ENCODE data around the gene TUB.

TUB gene

DNA sequence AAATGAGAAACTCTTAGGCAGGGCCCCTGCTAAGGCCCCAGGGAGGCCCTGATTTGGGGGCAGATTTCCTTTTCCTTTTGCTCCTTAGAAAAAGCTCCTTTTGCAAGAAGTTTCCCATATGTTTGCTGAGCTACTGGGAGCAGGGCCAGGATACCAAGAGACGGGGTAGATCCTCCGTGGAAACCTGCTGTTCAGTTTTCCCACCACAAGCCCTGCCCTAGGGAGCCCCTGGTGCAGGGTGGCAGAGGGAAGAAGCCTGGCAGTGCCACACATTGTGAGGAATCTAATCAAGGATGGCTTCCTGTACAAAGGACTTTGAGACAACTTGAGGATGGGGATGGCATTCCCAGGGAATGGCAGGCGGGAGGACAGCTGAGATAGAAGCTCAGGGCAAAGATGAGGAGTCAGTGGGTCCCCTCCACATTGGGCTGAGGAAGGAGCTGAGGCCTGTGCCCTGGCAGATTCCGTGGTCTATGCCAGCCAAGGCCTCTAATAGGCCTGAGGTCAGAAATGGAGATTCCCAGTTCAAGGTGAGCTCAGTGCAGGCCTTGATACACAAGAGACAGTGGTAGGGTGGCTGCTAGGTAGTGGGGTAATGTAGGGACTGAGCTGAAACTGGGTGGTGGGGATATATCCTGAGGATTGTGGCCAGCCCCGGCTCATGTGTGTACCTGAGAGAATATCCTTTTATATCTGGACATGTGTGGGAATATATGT lies 15.0 kb downstream of the TUB start:
- no peak for DNase-seq (ENCODE audit: low read depth)
- Histone ChIP-seq H3K9me3 (ENCODE audit: control insufficient read depth, low read length) (no peaks in the 10 kb centered on the region), H3K4me1 (ENCODE audit: control insufficient read depth, insufficient read depth, low read length) (peaks cover 37% of the 10 kb centered on the region), H3K9ac (ENCODE audit: low read length) (peak overlapping the region; percentile 21), H3K4me3 (ENCODE audit: low read length) (no peak overlapping the region), H3K27me3 (replicated peaks; ENCODE audit: control insufficient read depth, insufficient read depth, low read length) (no peaks in the 10 kb centered on the region), H3K36me3 (ENCODE audit: control insufficient read depth, insufficient read depth, low read length, severe bottlenecking) (peaks cover 31% of the 10 kb centered on the region)

DNA sequence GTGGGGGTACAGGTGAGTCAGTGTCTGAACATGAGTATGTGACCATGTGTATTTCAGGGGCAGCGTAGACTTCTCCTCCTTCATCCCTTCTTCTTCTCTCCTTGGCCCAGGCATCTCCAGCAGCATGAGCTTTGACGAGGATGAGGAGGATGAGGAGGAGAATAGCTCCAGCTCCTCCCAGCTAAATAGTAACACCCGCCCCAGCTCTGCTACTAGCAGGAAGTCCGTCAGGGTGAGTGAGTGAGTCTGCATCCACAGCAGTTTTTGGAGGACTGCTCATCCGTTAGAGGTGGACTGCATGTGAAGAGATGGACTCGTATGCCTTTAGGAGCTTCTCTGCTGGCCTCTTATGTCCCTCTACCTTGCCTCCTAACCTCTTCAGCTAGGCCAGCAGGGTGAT lies 15.6 kb downstream of the TUB start:
- no peak overlapping the region for H3K4me3 ChIP-seq (ENCODE audit: low read length)
- H3K27me3 ChIP-seq (replicated peaks; ENCODE audit: control insufficient read depth, insufficient read depth, low read length): no peaks in the 10 kb centered on the region
- DNase-seq (ENCODE audit: low read depth): no peak
- H3K9me3 ChIP-seq (ENCODE audit: control insufficient read depth, low read length): no peaks in the 10 kb centered on the region
- peaks cover 36% of the 10 kb centered on the region for H3K36me3 ChIP-seq (ENCODE audit: control insufficient read depth, insufficient read depth, low read length, severe bottlenecking)
- no peak overlapping the region for H3K9ac ChIP-seq (ENCODE audit: low read length)
- H3K4me1 ChIP-seq (ENCODE audit: control insufficient read depth, insufficient read depth, low read length): peaks cover 37% of the 10 kb centered on the region

DNA sequence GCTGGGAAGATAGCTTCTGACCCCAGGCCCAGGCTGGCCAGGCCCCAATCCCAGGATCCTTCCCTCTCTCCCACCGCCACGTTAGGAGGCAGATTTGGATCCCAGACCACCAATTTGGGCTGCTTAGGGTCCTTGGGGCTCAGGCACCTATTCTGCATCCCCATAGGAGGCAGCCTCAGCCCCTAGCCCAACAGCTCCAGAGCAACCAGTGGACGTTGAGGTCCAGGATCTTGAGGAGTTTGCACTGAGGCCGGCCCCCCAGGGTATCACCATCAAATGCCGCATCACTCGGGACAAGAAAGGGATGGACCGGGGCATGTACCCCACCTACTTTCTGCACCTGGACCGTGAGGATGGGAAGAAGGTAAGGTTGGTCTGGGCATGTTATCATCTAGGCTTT lies 16.1 kb downstream of the TUB start:
- Histone ChIP-seq H3K4me3 (ENCODE audit: low read length) (no peak overlapping the region), H3K27me3 (replicated peaks; ENCODE audit: control insufficient read depth, insufficient read depth, low read length) (no peaks in the 10 kb centered on the region), H3K9ac (ENCODE audit: low read length) (no peak overlapping the region), H3K9me3 (ENCODE audit: control insufficient read depth, low read length) (no peaks in the 10 kb centered on the region), H3K4me1 (ENCODE audit: control insufficient read depth, insufficient read depth, low read length) (peaks cover 37% of the 10 kb centered on the region), H3K36me3 (ENCODE audit: control insufficient read depth, insufficient read depth, low read length, severe bottlenecking) (peaks cover 40% of the 10 kb centered on the region)
- DNase-seq (ENCODE audit: low read depth): no peak

DNA sequence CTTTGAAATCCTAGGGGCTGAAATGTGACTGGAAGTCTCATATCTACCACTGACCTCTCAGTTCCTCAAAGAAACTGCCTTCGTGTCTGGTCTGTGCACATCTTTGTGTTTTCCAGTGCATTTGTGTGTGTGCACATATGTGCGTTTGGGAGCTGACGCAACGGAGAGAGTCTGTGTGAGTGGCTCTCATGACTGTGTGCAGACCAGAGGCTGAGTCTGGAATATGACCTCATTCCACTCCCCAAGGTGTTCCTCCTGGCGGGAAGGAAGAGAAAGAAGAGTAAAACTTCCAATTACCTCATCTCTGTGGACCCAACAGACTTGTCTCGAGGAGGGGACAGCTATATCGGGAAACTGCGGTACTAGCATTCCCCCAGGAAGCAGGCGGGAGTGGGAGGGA lies 16.5 kb downstream of the TUB start:
- no peak for DNase-seq (ENCODE audit: low read depth)

DNA sequence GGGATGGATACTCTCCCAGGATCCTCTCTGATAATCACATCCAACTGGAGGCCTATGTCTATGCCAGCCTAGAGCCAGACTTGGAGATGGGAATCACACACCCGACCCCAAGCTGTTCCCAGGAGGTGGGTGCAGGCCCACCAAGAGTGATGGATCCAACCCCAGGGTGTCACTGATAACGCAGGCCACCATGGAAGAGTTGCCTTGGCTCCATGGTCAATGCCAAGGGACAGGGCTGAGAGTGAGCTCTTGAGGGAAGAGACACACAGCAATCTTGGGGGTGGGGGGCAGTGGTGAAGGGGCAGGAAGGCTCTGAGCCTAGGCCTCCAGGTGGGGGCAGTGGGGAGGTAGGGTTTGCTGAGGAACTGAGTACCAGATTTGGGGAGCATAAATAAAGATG lies 16.9 kb downstream of the TUB start:
- Histone ChIP-seq H3K9me3 (ENCODE audit: control insufficient read depth, low read length) (no peaks in the 10 kb centered on the region), H3K27me3 (replicated peaks; ENCODE audit: control insufficient read depth, insufficient read depth, low read length) (no peaks in the 10 kb centered on the region), H3K4me1 (ENCODE audit: control insufficient read depth, insufficient read depth, low read length) (peaks cover 30% of the 10 kb centered on the region), H3K4me3 (ENCODE audit: low read length) (no peak overlapping the region), H3K36me3 (ENCODE audit: control insufficient read depth, insufficient read depth, low read length, severe bottlenecking) (peaks cover 46% of the 10 kb centered on the region), H3K9ac (ENCODE audit: low read length) (no peak overlapping the region)
- DNase-seq (ENCODE audit: low read depth): no peak

More for the DNA sequence above, 16.5 kb downstream of the TUB start:
- H3K9me3 ChIP-seq (ENCODE audit: control insufficient read depth, low read length): no peaks in the 10 kb centered on the region
- no peaks in the 10 kb centered on the region for H3K27me3 ChIP-seq (replicated peaks; ENCODE audit: control insufficient read depth, insufficient read depth, low read length)
- no peak overlapping the region for H3K9ac ChIP-seq (ENCODE audit: low read length)
- peaks cover 44% of the 10 kb centered on the region for H3K36me3 ChIP-seq (ENCODE audit: control insufficient read depth, insufficient read depth, low read length, severe bottlenecking)
- H3K4me1 ChIP-seq (ENCODE audit: control insufficient read depth, insufficient read depth, low read length): peaks cover 34% of the 10 kb centered on the region
- no peak overlapping the region for H3K4me3 ChIP-seq (ENCODE audit: low read length)

DNA sequence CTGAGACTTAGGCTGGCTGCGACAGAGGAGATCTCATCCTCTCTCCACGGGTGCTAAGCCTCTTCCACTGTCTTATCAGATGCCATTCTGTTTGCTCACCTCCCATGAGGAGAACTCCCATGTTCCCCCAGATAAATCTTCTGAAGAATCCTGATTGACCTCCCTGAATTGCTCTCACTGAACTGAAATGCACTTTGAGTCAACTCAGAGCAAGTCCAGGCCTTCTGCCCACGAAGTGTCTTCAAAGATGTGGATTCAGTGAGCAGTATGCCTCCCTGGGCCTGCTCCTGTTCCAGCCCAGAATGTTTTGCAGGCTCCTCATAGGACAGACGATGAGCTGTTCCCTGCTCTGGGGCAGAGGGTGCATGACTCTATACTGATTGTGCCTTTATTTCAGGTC lies 17.4 kb downstream of the TUB start:
- Histone ChIP-seq H3K4me3 (ENCODE audit: low read length) (no peak overlapping the region), H3K36me3 (ENCODE audit: control insufficient read depth, insufficient read depth, low read length, severe bottlenecking) (peaks cover 51% of the 10 kb centered on the region), H3K27me3 (replicated peaks; ENCODE audit: control insufficient read depth, insufficient read depth, low read length) (no peaks in the 10 kb centered on the region), H3K9ac (ENCODE audit: low read length) (peak overlapping the region; percentile 54), H3K9me3 (ENCODE audit: control insufficient read depth, low read length) (no peaks in the 10 kb centered on the region), H3K4me1 (ENCODE audit: control insufficient read depth, insufficient read depth, low read length) (peaks cover 25% of the 10 kb centered on the region)
- peak; percentile 22 for DNase-seq (ENCODE audit: low read depth)

DNA sequence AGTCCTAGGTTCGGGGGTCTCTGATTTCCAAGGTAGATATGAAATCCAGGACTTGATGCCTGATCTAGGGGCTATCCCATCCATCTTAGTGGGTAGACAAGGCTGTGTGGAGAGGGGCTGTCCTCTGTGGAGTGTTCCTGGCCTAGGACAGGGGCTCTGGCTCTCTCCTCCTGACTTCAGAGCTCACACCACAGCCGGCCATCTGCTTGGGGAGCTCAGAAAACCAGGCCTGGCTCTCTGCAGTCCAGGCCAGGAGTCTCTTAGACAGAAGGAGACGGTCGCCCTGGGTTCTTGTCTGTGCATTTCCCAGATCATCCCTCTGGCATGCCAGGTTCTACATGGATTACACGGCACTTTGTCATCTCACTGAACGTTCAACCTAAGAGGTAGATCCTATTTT lies 17.9 kb downstream of the TUB start:
- Histone ChIP-seq H3K4me1 (ENCODE audit: control insufficient read depth, insufficient read depth, low read length) (peaks cover 22% of the 10 kb centered on the region), H3K27me3 (replicated peaks; ENCODE audit: control insufficient read depth, insufficient read depth, low read length) (no peaks in the 10 kb centered on the region), H3K36me3 (ENCODE audit: control insufficient read depth, insufficient read depth, low read length, severe bottlenecking) (peaks cover 51% of the 10 kb centered on the region), H3K4me3 (ENCODE audit: low read length) (no peak overlapping the region), H3K9ac (ENCODE audit: low read length) (peak overlapping the region; percentile 54), H3K9me3 (ENCODE audit: control insufficient read depth, low read length) (no peaks in the 10 kb centered on the region)
- no peak for DNase-seq (ENCODE audit: low read depth)

DNA sequence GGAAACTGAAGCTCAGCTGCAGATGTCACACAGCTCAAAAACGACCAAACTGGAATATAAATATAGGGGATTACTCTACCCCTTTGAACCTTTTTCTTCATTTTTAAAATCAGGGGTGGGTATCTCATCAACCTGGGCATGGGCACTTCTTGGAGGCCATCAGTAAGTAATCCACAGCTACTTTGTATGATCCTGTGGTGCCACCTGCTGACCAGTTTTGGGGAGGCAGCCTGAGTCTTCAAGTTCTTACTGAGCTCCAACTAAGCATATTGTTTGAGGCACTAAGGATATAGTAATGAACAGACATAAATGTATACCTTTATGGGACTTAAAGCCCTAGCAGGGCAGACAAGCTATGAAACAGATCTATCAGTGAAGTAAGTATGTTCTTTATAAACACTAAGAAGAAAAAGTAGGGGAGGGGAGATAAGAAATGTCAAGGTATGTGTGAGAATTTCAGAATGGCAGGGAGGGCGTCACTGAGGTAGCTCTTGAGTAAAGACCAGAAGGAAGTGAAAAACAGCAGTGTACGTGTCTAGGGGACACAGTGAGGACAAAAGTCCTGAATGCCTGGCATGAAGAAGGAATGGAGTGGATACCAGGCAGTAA lies 18.4 kb downstream of the TUB start:
- peaks cover 53% of the 10 kb centered on the region for H3K36me3 ChIP-seq (ENCODE audit: control insufficient read depth, insufficient read depth, low read length, severe bottlenecking)
- no peak overlapping the region for H3K4me3 ChIP-seq (ENCODE audit: low read length)
- H3K27me3 ChIP-seq (replicated peaks; ENCODE audit: control insufficient read depth, insufficient read depth, low read length): no peaks in the 10 kb centered on the region
- peak; percentile 90 for DNase-seq (ENCODE audit: low read depth)
- H3K9ac ChIP-seq (ENCODE audit: low read length): no peak overlapping the region
- H3K4me1 ChIP-seq (ENCODE audit: control insufficient read depth, insufficient read depth, low read length): peaks cover 22% of the 10 kb centered on the region
- no peaks in the 10 kb centered on the region for H3K9me3 ChIP-seq (ENCODE audit: control insufficient read depth, low read length)

DNA sequence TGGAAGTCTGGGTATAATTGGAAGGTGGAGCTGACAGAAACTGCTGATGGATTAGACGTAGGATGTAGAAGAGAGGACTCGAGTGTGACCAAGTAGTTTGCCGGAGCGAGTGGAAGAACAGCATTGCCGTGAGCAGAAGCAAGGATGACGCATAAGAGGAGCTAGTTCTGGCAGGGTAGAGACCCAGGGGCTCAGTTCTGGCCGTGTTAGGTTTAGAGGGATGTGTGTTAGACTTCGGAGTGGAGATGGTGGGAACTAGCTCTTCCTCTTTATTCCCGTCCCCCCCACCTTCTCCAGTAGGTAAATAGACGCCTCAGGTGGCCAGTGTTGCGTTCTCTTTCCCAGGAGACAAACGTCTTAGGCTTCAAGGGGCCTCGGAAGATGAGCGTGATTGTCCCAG lies 19.1 kb downstream of the TUB start:
- peaks cover 21% of the 10 kb centered on the region for H3K4me1 ChIP-seq (ENCODE audit: control insufficient read depth, insufficient read depth, low read length)
- H3K27me3 ChIP-seq (replicated peaks; ENCODE audit: control insufficient read depth, insufficient read depth, low read length): no peaks in the 10 kb centered on the region
- H3K36me3 ChIP-seq (ENCODE audit: control insufficient read depth, insufficient read depth, low read length, severe bottlenecking): peaks cover 53% of the 10 kb centered on the region
- H3K9ac ChIP-seq (ENCODE audit: low read length): no peak overlapping the region
- DNase-seq (ENCODE audit: low read depth): no peak
- H3K9me3 ChIP-seq (ENCODE audit: control insufficient read depth, low read length): no peaks in the 10 kb centered on the region
- no peak overlapping the region for H3K4me3 ChIP-seq (ENCODE audit: low read length)

DNA sequence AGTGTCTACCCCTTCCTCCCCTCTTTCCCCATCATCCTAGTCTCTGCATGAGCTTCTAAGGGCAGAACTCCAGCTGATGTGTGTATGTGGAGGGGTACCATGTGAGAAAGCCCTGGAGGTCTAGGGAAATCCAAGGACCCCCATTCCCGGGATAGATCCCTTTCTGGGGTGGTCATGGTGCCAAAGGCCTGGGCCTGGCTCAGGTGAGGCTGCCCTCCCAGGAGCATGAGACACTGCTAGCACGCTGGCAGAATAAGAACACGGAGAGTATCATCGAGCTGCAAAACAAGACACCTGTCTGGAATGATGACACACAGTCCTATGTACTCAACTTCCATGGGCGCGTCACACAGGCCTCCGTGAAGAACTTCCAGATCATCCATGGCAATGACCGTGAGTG lies 19.6 kb downstream of the TUB start:
- no peak overlapping the region for H3K4me3 ChIP-seq (ENCODE audit: low read length)
- DNase-seq (ENCODE audit: low read depth): no peak
- no peaks in the 10 kb centered on the region for H3K9me3 ChIP-seq (ENCODE audit: control insufficient read depth, low read length)
- H3K27me3 ChIP-seq (replicated peaks; ENCODE audit: control insufficient read depth, insufficient read depth, low read length): no peaks in the 10 kb centered on the region
- peaks cover 18% of the 10 kb centered on the region for H3K4me1 ChIP-seq (ENCODE audit: control insufficient read depth, insufficient read depth, low read length)
- H3K36me3 ChIP-seq (ENCODE audit: control insufficient read depth, insufficient read depth, low read length, severe bottlenecking): peaks cover 57% of the 10 kb centered on the region
- H3K9ac ChIP-seq (ENCODE audit: low read length): no peak overlapping the region

DNA sequence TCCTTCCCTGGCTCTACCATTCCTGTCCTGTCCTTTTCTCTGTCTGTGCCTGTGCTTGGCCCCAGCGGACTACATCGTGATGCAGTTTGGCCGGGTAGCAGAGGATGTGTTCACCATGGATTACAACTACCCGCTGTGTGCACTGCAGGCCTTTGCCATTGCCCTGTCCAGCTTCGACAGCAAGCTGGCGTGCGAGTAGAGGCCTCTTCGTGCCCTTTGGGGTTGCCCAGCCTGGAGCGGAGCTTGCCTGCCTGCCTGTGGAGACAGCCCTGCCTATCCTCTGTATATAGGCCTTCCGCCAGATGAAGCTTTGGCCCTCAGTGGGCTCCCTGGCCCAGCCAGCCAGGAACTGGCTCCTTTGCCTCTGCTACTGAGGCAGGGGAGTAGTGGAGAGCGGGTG lies 20.4 kb downstream of the TUB start:
- H3K9ac ChIP-seq (ENCODE audit: low read length): no peak overlapping the region
- no peak overlapping the region for H3K4me3 ChIP-seq (ENCODE audit: low read length)
- DNase-seq (ENCODE audit: low read depth): no peak
- no peaks in the 10 kb centered on the region for H3K9me3 ChIP-seq (ENCODE audit: control insufficient read depth, low read length)
- H3K27me3 ChIP-seq (replicated peaks; ENCODE audit: control insufficient read depth, insufficient read depth, low read length): no peaks in the 10 kb centered on the region
- H3K4me1 ChIP-seq (ENCODE audit: control insufficient read depth, insufficient read depth, low read length): peaks cover 18% of the 10 kb centered on the region
- H3K36me3 ChIP-seq (ENCODE audit: control insufficient read depth, insufficient read depth, low read length, severe bottlenecking): peaks cover 64% of the 10 kb centered on the region

All from adipocyte (in vitro differentiated cells).